Heart left ventricle (tissue), 13 donors: ENCODE data around the gene STBD1.
"Not testable (repeated sequence)": the region's sequence is repeated elsewhere in the genome, so short reads cannot be mapped to it uniquely, and the experiment has no call there.

Experiments used
- POLR2A ChIP-seq, 2 donors: fragments of 450-650 bp; IDR thresholded peaks; one replicate each; pipeline ENCODE4 v1.6.1; 2017; ENCODE audit warnings: antibody characterized with exemption in 2 of 2, mild to moderate bottlenecking in 2 of 2, moderate library complexity in 2 of 2
- TF ChIP-seq, protein P1 (sequence below), 12 donors: fragments of 200-600 bp; sonication (generic) in 4 of 12; IDR thresholded peaks; one replicate each; pipeline versions ENCODE4 v1.5.0 to v1.8.0; 2018 to 2022; ENCODE audit warnings: antibody characterized with exemption in 12 of 12, mild to moderate bottlenecking in 5 of 12
- donor health status: ischemic (EF 13 %, LVEDD 7.1; RV severe dilation, severe dysfunction).
- donor health status: DM: no; HTN: yes; CAD: no.
- donor health status: DM: no; HTN: no; CAD: no.
- donor health status: ischemic (EF 25% LVEDD 6.9; RV normal size, moderate dysfunction).
- donor health status: ischemic (EF 25% LVEDD 5.7; RV mildly dilated, moderate dysfunction).
- donor health status: ischemic (EF 35%, LVEDD 5.7; RV mildly dilated, moderate dysfunction).
- donor health status: nonischemic (EF 11% LVEDD 7.7; RV severe dilation, severe dysfunction).
- donor health status: DM: yes; HTN: yes; CAD: no.
- donor health status: PGD.
- donor health status: ischemic (EF 29% LVEDD 5.4; RV normal size, mild dysfunction).
- donor health status: nonischemic (EF 23%, LVEDD 6.1; RV moderate dilation, normal function).

GRCh38 chr4:76287811-76288210, 18.7 kb upstream of the STBD1 start:
- TF ChIP-seq, protein P1, sequence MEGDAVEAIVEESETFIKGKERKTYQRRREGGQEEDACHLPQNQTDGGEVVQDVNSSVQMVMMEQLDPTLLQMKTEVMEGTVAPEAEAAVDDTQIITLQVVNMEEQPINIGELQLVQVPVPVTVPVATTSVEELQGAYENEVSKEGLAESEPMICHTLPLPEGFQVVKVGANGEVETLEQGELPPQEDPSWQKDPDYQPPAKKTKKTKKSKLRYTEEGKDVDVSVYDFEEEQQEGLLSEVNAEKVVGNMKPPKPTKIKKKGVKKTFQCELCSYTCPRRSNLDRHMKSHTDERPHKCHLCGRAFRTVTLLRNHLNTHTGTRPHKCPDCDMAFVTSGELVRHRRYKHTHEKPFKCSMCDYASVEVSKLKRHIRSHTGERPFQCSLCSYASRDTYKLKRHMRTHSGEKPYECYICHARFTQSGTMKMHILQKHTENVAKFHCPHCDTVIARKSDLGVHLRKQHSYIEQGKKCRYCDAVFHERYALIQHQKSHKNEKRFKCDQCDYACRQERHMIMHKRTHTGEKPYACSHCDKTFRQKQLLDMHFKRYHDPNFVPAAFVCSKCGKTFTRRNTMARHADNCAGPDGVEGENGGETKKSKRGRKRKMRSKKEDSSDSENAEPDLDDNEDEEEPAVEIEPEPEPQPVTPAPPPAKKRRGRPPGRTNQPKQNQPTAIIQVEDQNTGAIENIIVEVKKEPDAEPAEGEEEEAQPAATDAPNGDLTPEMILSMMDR (IDR thresholded peaks at IDR 0.05): not testable (repeated sequence)
- not testable (repeated sequence) for TF ChIP-seq POLR2A (IDR thresholded peaks at IDR 0.05)
